Cardiac fibroblast (primary cell): ENCODE measurements around the gene INAVA.

ENCODE experiments used
- DNase-seq, 2 donors: peaks; one replicate each; pipeline versions ENCODE4 v3.0.0 to v3.0.0-alpha.2; 2010; ENCODE audit warnings: low read depth in 2 of 2
- H3K4me3 ChIP-seq, 2 donors: replicated peaks in 1 of 2; 1 replicate in 1 of 2; 2 replicates in 1 of 2; pipeline ENCODE4 v1.5.1; 2011; ENCODE audit warnings: low read depth in 2 of 2, low read length in 2 of 2, mild to moderate bottlenecking in 2 of 2, moderate library complexity in 1 of 2
- CTCF ChIP-seq: IDR thresholded peaks from one replicate; pipeline ENCODE4 v1.5.1; 2011; ENCODE audit warnings: low read depth, mild to moderate bottlenecking, low read length, inconsistent platforms

The INAVA gene

GRCh38 chr1:200869376-200869752 lies 25.3 kb upstream of the INAVA start:
- no peak for TF ChIP-seq CTCF
- H3K4me3 ChIP-seq, result no peak overlapping the region
- DNase-seq, result no peak

- no peak for TF ChIP-seq CTCF
- DNase-seq, result no peak
- no peak overlapping the region for H3K4me3 ChIP-seq
Measured at GRCh38 chr1:200869753-200870391, 24.8 kb upstream of the INAVA start.

- no peak within 1 kb of the TSS for H3K4me3 ChIP-seq
- no peak for TF ChIP-seq CTCF
- no peak for DNase-seq
Measured at GRCh38 chr1:200872446-200873115, 22.1 kb upstream of the INAVA start, which contains the start of gene GPR25. TSS of gene GPR25 (plus strand) at chr1:200872981. CDS start at chr1:200873038, 57 bp downstream.

- DNase-seq, result no peak
- H3K4me3 ChIP-seq, result no peak overlapping the region
- no peak for TF ChIP-seq CTCF
Measured at GRCh38 chr1:200873116-200873670, 21.5 kb upstream of the INAVA start.

GRCh38 chr1:200873671-200874397 lies 20.9 kb upstream of the INAVA start:
- H3K4me3 ChIP-seq, result no peak overlapping the region
- peak in 1 of 2 donors; percentile 9 for DNase-seq
- TF ChIP-seq CTCF, result no peak

GRCh38 chr1:200874694-200875093 lies 20.0 kb upstream of the INAVA start:
- DNase-seq, result no peak
- TF ChIP-seq CTCF, result no peak
- H3K4me3 ChIP-seq, result no peak overlapping the region
